Small intestine (tissue), 7 donors: ENCODE measurements around the gene SPIRE2. TPM values are rescaled to one million over a fixed set of nuclear protein-coding genes. Genes with fewer than 3 reads are reported as not detected.
A peak's percentile ranks its signal among the peaks of the same experiment; 100 is the strongest.

Source experiments
- DNase-seq, 2 donors: peaks; one replicate each; pipeline versions ENCODE4 v3.0.0 to v3.0.0-alpha.2; 2013
- FAIRE-seq: peaks from 2 replicates; lab custom pipeline; 2012; peaks lifted over from hg19 to GRCh38; lab: Jason Lieb, UNC
- H3K27ac ChIP-seq, 3 donors: one replicate each; pipeline ENCODE4 v1.5.1; 2013; ENCODE audit warnings: low read length in 2 of 3, mild to moderate bottlenecking in 2 of 3, control low read depth in 1 of 3, inconsistent platforms in 1 of 3, low read depth in 1 of 3, moderate library complexity in 1 of 3
- H3K27me3 ChIP-seq, 3 donors: one replicate each; pipeline ENCODE4 v1.6.1; 2013; ENCODE audit warnings: low read length in 3 of 3, inconsistent platforms in 1 of 3; ENCODE audit not compliant: control insufficient read depth in 3 of 3, insufficient read depth in 3 of 3
- H3K36me3 ChIP-seq, 3 donors: one replicate each; pipeline ENCODE4 v1.6.1; 2013; ENCODE audit warnings: low read length in 3 of 3, inconsistent platforms in 1 of 3, low read depth in 1 of 3, mild to moderate bottlenecking in 1 of 3, moderate library complexity in 1 of 3; ENCODE audit not compliant: control insufficient read depth in 3 of 3, insufficient read depth in 2 of 3
- H3K4me1 ChIP-seq, 3 donors: one replicate each; pipeline ENCODE4 v1.6.1; 2013; ENCODE audit warnings: low read length in 2 of 3, inconsistent platforms in 1 of 3, low read depth in 1 of 3, mild to moderate bottlenecking in 1 of 3, moderate library complexity in 1 of 3; ENCODE audit not compliant: control insufficient read depth in 3 of 3, insufficient read depth in 2 of 3
- H3K4me3 ChIP-seq, 3 donors: one replicate each; pipeline ENCODE4 v1.5.1; 2013; ENCODE audit warnings: low read length in 3 of 3, control low read depth in 1 of 3, inconsistent platforms in 1 of 3, low read depth in 1 of 3, mild to moderate bottlenecking in 1 of 3, moderate library complexity in 1 of 3
- H3K9me3 ChIP-seq, 2 donors: one replicate each; pipeline ENCODE4 v1.6.1; 2013; ENCODE audit warnings: low read depth in 1 of 2, low read length in 1 of 2; ENCODE audit not compliant: control insufficient read depth in 2 of 2, insufficient read depth in 1 of 2
- WGBS, 3 donors: extraction: QIAGEN DNeasy Blood & Tissue Kit; methylation state at CpG; one replicate each; pipeline ENCODE4 v1.1.7; 2013; 5-methylcytosine and 5-hydroxymethylcytosine counted together
- polyA plus RNA-seq, 4 donors: library from polyadenylated mRNA; stranded (reverse) in 3 of 4; unstranded in 1 of 4; fragments of 200-250 nt in 3 of 4; fragments of 120-200 nt in 1 of 4; gene quantifications; one replicate each; pipeline versions ENCODE4 v1.2.1 to v1.2.3, GENCODE V29; 2013
- donor health status: healthy with polysubstance abuse.
- donor health status: control.
- donor health status: control.
- donor health status: Bipolar disorder and iron deficiency.
- donor health status: healthy.

SPIRE2 gene
- polyA plus RNA-seq, 4 donors = 19.6 to 61.5 (median 44.9) TPM

DNA sequence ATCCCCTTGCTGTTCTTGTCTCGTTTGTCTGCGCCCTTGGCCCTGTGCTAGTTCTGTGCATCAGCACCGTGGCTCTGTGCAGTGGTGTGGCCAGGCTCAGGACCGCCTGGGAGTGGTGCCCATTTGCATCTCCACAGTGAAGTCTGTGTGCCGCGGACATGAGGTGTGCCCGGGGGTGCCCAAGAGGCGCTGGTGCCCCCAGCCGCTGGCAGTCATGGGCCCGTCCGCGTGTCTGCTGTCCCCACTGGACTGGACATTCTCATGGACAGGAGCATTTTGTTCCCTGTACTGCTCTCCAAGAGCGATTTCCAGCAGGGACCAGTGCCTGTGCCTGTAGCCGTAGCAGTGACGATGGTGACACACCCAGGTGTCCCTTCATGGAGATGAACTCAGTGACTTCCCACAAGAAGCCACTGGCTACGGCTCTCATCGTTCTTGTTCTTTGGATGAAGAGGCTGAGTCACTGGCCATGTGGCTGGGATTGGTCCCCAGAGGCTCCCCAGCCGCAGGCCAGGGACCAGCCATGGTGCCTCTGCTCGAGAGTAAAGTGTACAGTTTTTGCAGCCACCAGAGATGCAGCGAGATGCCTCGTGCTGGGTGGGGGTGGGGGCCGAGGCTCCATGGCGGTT, 77.3 kb downstream of the SPIRE2 start:
- DNase-seq (no peak), FAIRE-seq (no peak)
- no peaks in the 10 kb centered on the region for H3K27me3 ChIP-seq
- WGBS, 3 donors = 90 to 92% (median 91%) methylated on average over 23 of the region's 23 CpGs
- H3K9me3 ChIP-seq = peaks cover 0 to 6% of the 10 kb centered on the region in 2 donors
- H3K4me3 ChIP-seq = no peak overlapping the region
- no peaks in the 10 kb centered on the region for H3K4me1 ChIP-seq
- no peak overlapping the region for H3K27ac ChIP-seq
- peaks cover 2 to 81% (median 28%) of the 10 kb centered on the region in 3 donors for H3K36me3 ChIP-seq

- Histone ChIP-seq H3K4me1 (no peaks in the 10 kb centered on the region), H3K27ac (no peak overlapping the region), H3K36me3 (peaks cover 2 to 82% (median 26%) of the 10 kb centered on the region in 3 donors), H3K27me3 (no peaks in the 10 kb centered on the region), H3K9me3 (peaks cover 0 to 6% of the 10 kb centered on the region in 2 donors), H3K4me3 (no peak overlapping the region)
- DNase-seq = no peak
- FAIRE-seq = no peak
- 96 to 97% (median 96%) methylated on average over 40 of the region's 40 CpGs for WGBS, 3 donors
Observed at GRCh38 chr16:89906140-89907025, 78.1 kb downstream of the SPIRE2 start.

- DNase-seq (no peak), FAIRE-seq (no peak)
- 93 to 98% (median 96%) methylated on average over 12 to 13 of the region's 13 CpGs for WGBS, 3 donors
- H3K4me3 ChIP-seq = no peak overlapping the region
- no peak overlapping the region for H3K27ac ChIP-seq
- H3K27me3 ChIP-seq = no peaks in the 10 kb centered on the region
- peaks cover 0 to 6% of the 10 kb centered on the region in 2 donors for H3K9me3 ChIP-seq
- peaks cover 2 to 89% (median 26%) of the 10 kb centered on the region in 3 donors for H3K36me3 ChIP-seq
- H3K4me1 ChIP-seq = no peaks in the 10 kb centered on the region
Observed at GRCh38 chr16:89907055-89907814, 79.0 kb downstream of the SPIRE2 start.

DNA sequence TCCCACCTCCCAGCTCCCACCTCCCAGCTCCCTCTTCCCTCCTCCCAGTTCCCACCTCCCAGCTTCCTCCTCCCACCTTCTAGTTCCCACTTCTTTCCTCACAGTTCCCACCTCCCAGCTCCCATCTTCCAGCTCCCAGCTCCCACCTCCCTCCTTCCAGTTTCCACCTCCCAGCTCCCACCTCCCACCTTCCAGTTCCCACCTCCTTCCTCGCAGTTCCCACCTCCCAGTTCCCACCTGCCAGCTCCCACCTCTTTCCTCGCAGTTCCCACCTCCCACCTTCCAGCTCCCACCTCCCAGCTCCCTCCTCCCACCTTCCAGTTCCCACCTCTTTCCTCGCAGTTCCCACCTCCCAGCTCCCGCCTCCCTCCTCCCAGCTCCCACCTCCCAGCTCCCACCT, 80.0 kb downstream of the SPIRE2 start:
- no peak overlapping the region for H3K27ac ChIP-seq
- DNase-seq (no peak), FAIRE-seq (no peak)
- no peak overlapping the region for H3K4me3 ChIP-seq
- WGBS, 3 donors = 95 to 97% (median 96%) methylated on average over 4 of the region's 4 CpGs
- H3K27me3 ChIP-seq = no peaks in the 10 kb centered on the region
- H3K4me1 ChIP-seq = no peaks in the 10 kb centered on the region
- peaks cover 2 to 92% (median 26%) of the 10 kb centered on the region in 3 donors for H3K36me3 ChIP-seq
- peaks cover 0 to 6% of the 10 kb centered on the region in 2 donors for H3K9me3 ChIP-seq

DNA sequence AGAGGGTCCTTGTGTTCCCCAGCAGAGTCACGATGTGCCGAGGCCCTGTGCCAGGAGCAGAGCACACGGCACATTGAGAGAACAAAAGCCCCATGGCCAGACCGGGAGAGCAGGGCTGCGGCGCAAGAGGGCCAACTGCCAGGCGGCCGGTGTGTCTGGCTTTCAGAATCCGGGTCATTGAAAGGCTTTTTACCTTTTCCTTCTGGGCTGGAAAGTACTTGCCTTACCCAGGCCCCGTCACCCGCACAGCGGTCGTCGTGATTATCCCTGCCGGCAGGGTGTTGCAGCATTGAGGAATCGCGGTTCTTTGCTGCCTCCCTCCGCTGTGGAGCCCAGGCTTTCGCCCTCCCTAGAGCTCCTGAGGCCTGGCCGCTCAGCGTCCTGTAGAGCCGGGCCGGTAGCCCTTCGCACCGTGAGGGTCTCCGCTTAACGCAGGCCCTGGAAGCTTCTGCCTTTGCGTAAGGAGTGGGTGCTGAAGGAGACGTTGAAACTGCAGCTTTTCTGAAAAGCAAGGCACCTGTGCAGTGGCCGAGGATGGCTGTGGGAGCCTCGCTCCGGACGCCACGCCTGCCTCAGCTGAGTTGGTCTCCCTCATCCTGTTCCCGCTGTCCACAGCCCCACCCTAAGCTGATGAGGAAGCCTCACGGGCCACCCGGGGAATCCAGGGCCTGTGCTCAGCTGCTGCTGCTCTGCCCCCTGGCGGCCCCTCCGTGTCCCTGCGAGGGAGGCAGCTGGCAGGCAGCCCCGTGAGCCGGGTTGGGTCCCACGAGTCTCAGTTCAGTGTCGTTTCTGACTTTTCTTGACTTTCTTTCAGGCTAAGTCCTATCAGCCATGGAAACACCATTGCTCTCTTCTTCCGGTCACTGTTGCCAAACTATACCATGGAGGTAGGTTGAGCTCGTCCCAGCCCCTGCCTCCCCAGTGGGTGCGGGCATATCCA, 81.8 kb downstream of the SPIRE2 start:
- FAIRE-seq (no peak), DNase-seq (peak; percentile 73)
- no peak overlapping the region for H3K27ac ChIP-seq
- peaks cover 2 to 81% (median 20%) of the 10 kb centered on the region in 3 donors for H3K36me3 ChIP-seq
- WGBS, 3 donors = 62 to 66% (median 64%) methylated on average over 46 to 47 of the region's 47 CpGs
- H3K27me3 ChIP-seq = no peaks in the 10 kb centered on the region
- H3K9me3 ChIP-seq = peaks cover 0 to 6% of the 10 kb centered on the region in 2 donors
- H3K4me3 ChIP-seq = no peak overlapping the region
- no peaks in the 10 kb centered on the region for H3K4me1 ChIP-seq

GRCh38 chr16:89910717-89911354, 82.6 kb downstream of the SPIRE2 start:
- 91 to 94% (median 92%) methylated on average over 27 of the region's 27 CpGs for WGBS, 3 donors
- H3K36me3 ChIP-seq = peaks cover 2 to 73% (median 18%) of the 10 kb centered on the region in 3 donors
- no peaks in the 10 kb centered on the region for H3K4me1 ChIP-seq
- H3K27ac ChIP-seq = no peak overlapping the region
- FAIRE-seq (no peak), DNase-seq (no peak)
- no peaks in the 10 kb centered on the region for H3K27me3 ChIP-seq
- no peak overlapping the region for H3K4me3 ChIP-seq
- peaks cover 0 to 6% of the 10 kb centered on the region in 2 donors for H3K9me3 ChIP-seq

- FAIRE-seq = no peak
- no peaks in the 10 kb centered on the region for H3K4me1 ChIP-seq
- H3K27ac ChIP-seq = no peak overlapping the region
- no peak for DNase-seq
- H3K9me3 ChIP-seq = peaks cover 0 to 6% of the 10 kb centered on the region in 2 donors
- H3K27me3 ChIP-seq = no peaks in the 10 kb centered on the region
- no peak overlapping the region for H3K4me3 ChIP-seq
- 89 to 97% (median 93%) methylated on average over 14 of the region's 14 CpGs for WGBS, 3 donors
- H3K36me3 ChIP-seq = peaks cover 2 to 68% (median 14%) of the 10 kb centered on the region in 3 donors
Observed at GRCh38 chr16:89911375-89911774, 83.1 kb downstream of the SPIRE2 start.
